ENCODE results near the gene FLT1. TPM values are rescaled to one million over a fixed set of nuclear protein-coding genes. Genes with fewer than 3 reads are reported as not detected.

FLT1 gene
- total RNA-seq, 1 donor from 2014 or later: 0.47 TPM

DNA sequence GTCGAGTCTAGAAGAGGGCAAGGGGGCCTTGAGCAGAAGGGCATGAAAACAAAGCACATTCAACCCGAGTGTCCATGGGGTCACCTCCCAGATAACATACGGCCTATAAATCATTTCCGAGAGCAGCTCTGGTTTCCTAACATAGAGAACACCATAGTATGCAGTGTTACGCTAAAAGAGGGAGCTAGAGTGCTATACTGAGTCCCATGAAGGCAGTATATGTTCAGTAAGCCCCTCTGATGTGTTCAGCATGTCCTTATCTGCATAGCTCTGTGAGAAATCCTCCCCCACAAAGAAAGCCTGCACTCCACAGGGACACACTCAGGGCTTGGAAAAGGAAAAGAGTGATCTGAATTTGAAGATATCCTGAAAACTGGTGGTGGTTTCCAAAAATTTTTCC is 175.4 kb downstream of the FLT1 start:
- TF ChIP-seq EZH2phosphoT487 (IDR thresholded peaks at IDR 0.05) (no peak), EZH2 (IDR thresholded peaks at IDR 0.05) (no peak)
- TF ChIP-seq, protein P1, sequence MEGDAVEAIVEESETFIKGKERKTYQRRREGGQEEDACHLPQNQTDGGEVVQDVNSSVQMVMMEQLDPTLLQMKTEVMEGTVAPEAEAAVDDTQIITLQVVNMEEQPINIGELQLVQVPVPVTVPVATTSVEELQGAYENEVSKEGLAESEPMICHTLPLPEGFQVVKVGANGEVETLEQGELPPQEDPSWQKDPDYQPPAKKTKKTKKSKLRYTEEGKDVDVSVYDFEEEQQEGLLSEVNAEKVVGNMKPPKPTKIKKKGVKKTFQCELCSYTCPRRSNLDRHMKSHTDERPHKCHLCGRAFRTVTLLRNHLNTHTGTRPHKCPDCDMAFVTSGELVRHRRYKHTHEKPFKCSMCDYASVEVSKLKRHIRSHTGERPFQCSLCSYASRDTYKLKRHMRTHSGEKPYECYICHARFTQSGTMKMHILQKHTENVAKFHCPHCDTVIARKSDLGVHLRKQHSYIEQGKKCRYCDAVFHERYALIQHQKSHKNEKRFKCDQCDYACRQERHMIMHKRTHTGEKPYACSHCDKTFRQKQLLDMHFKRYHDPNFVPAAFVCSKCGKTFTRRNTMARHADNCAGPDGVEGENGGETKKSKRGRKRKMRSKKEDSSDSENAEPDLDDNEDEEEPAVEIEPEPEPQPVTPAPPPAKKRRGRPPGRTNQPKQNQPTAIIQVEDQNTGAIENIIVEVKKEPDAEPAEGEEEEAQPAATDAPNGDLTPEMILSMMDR (IDR thresholded peaks at IDR 0.05): no peak
- Mint-ChIP-seq H3K27me3 (ENCODE audit: insufficient read depth, low read depth) (peaks cover 4% of the 10 kb centered on the region), H3K9me3 (peaks cover 2% of the 10 kb centered on the region), H3K36me3 (no peaks in the 10 kb centered on the region), H3K27ac (no peak overlapping the region), H3K4me3 (no peak overlapping the region), H3K4me1 (peaks cover 12% of the 10 kb centered on the region)
- no peak overlapping the region for H2AFZ ChIP-seq (replicated peaks)
- DNase-seq (ENCODE audit: low spot score): no peak
- no peak overlapping the region for H3K4me3 ChIP-seq
- no peak overlapping the region for H3K4me2 ChIP-seq
- H3K4me1 ChIP-seq: peaks cover 9% of the 10 kb centered on the region
- H4K20me1 ChIP-seq (ENCODE audit: low read depth): no peaks in the 10 kb centered on the region
- no peaks in the 10 kb centered on the region for H3K36me3 ChIP-seq
- no peak overlapping the region for H3K9ac ChIP-seq
- no peaks in the 10 kb centered on the region for H3K9me3 ChIP-seq (ENCODE audit: low read depth)
- no peaks in the 10 kb centered on the region for H3F3A ChIP-seq (ENCODE audit: low read depth)
- no peaks in the 10 kb centered on the region for H3K79me2 ChIP-seq (ENCODE audit: low read depth)
- no peak overlapping the region for H3K27ac ChIP-seq
- no peaks in the 10 kb centered on the region for H3K27me3 ChIP-seq

DNA sequence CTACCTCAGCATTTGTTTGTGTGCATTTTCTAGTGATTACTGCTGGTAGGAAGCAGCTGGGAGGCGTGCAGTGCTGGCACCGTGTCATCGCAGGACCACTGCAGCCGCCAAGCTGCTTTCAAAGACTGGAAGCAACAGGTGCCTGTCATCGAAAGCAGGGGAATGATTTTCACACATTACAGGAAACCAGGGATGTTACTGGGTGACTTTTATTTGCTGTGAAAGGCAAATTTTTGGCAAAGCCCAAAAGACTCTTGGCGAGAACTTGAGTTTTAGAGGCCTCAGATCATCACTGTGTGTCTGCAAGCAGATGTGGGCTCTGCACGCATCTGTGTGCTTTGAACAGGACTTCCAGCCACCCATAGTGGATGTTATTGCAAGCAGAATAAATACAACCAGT is 176.4 kb downstream of the FLT1 start:
- H3K4me2 ChIP-seq: no peak overlapping the region
- no peaks in the 10 kb centered on the region for H3F3A ChIP-seq (ENCODE audit: low read depth)
- no peak overlapping the region for H3K9ac ChIP-seq
- no peaks in the 10 kb centered on the region for H3K9me3 ChIP-seq (ENCODE audit: low read depth)
- Mint-ChIP-seq H3K4me1 (peaks cover 12% of the 10 kb centered on the region), H3K27me3 (ENCODE audit: insufficient read depth, low read depth) (peaks cover 4% of the 10 kb centered on the region), H3K9me3 (peaks cover 2% of the 10 kb centered on the region), H3K4me3 (no peak overlapping the region), H3K36me3 (no peaks in the 10 kb centered on the region), H3K27ac (no peak overlapping the region)
- H4K20me1 ChIP-seq (ENCODE audit: low read depth): no peaks in the 10 kb centered on the region
- no peaks in the 10 kb centered on the region for H3K79me2 ChIP-seq (ENCODE audit: low read depth)
- H3K36me3 ChIP-seq: no peaks in the 10 kb centered on the region
- TF ChIP-seq EZH2 (IDR thresholded peaks at IDR 0.05) (no peak), EZH2phosphoT487 (IDR thresholded peaks at IDR 0.05) (no peak)
- TF ChIP-seq, protein P1 (IDR thresholded peaks at IDR 0.05): no peak
- H3K27me3 ChIP-seq: no peaks in the 10 kb centered on the region
- H3K4me3 ChIP-seq: no peak overlapping the region
- no peak overlapping the region for H3K27ac ChIP-seq
- DNase-seq (ENCODE audit: low spot score): no peak
- H3K4me1 ChIP-seq: peaks cover 9% of the 10 kb centered on the region
- no peak overlapping the region for H2AFZ ChIP-seq (replicated peaks)

DNA sequence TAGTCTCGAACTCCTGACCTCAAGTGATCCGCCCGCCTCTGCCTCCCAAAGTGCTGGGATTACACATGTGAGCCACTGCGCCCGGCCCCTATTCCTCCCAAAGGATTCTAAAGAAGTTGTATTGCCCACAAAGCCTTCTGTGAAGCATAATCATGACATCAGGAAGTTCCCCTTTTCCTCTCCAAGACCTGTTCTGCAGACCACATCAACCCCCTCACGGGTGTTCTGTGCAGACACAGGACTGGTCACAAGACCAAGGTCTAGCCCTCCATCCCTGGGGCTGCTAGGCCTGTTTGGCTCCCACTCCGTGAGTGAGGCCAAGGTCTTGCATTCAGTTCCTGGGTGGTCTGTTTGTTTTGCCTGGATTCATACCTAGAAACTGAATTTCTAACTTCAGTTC is 178.1 kb downstream of the FLT1 start:
- H3K27ac Mint-ChIP-seq: no peak overlapping the region

More for the DNA sequence above, 178.1 kb downstream of the FLT1 start:
- H3K36me3 ChIP-seq: no peaks in the 10 kb centered on the region
- H4K20me1 ChIP-seq (ENCODE audit: low read depth): no peaks in the 10 kb centered on the region
- no peaks in the 10 kb centered on the region for H3K36me3 Mint-ChIP-seq
- H3K9me3 Mint-ChIP-seq: peaks cover 2% of the 10 kb centered on the region
- H3F3A ChIP-seq (ENCODE audit: low read depth): no peaks in the 10 kb centered on the region
- H3K9me3 ChIP-seq (ENCODE audit: low read depth): no peaks in the 10 kb centered on the region
- no peaks in the 10 kb centered on the region for H3K27me3 ChIP-seq
- H3K4me3 ChIP-seq: no peak overlapping the region
- peaks cover 12% of the 10 kb centered on the region for H3K4me1 Mint-ChIP-seq
- H3K4me1 ChIP-seq: peaks cover 9% of the 10 kb centered on the region
- TF ChIP-seq EZH2phosphoT487 (IDR thresholded peaks at IDR 0.05) (no peak), EZH2 (IDR thresholded peaks at IDR 0.05) (no peak)
- TF ChIP-seq, protein P1 (IDR thresholded peaks at IDR 0.05): no peak
- no peak for DNase-seq (ENCODE audit: low spot score)
- no peak overlapping the region for H3K4me2 ChIP-seq
- no peak overlapping the region for H3K4me3 Mint-ChIP-seq
- H3K79me2 ChIP-seq (ENCODE audit: low read depth): no peaks in the 10 kb centered on the region
- no peak overlapping the region for H2AFZ ChIP-seq (replicated peaks)
- H3K27ac ChIP-seq: no peak overlapping the region
- H3K9ac ChIP-seq: no peak overlapping the region
- H3K27me3 Mint-ChIP-seq (ENCODE audit: insufficient read depth, low read depth): peaks cover 2% of the 10 kb centered on the region

Measured in neural progenitor cell (in vitro differentiated cells).